HPDE6-E6E7 (cell line): Measurements from ENCODE around the gene DNMT1.
"Not testable (repeated sequence)": the region's sequence is repeated elsewhere in the genome, so short reads cannot be mapped to it uniquely, and the experiment has no call there.

Experiments used
- DNase-seq: peaks from one replicate; pipeline ENCODE4 v3.0.0; 2011; ENCODE audit warnings: missing footprints; ENCODE audit errors: extremely low spot score

The DNMT1 gene

GRCh38 chr19:10183926-10184325, 10.8 kb downstream of the DNMT1 start:
- DNase-seq, result no peak

- DNase-seq, result no peak
These were observed 11.9 kb downstream of the DNMT1 start for GRCh38 chr19:10182847-10183246.

- DNase-seq, result no peak
These were observed 12.7 kb downstream of the DNMT1 start for GRCh38 chr19:10182076-10182475.

DNA sequence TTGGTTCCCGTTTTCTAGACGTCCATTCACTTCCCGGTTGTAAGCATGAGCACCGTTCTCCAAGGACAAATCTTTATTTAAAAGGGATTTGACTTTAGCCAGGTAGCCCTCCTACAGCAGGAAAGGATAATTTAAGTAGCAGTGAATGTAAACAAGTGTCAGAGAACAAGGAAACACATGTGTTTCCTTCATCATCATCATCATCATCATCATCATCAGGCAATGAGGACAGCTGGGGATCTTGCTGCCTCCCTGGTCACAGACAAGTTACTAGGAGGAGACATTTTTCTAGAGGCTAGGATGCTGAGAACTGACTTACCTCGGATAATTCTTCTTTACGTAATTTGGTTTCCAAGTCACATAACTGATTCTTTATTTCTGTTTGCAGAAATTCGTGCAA, 14.3 kb downstream of the DNMT1 start:
- DNase-seq, result no peak

DNA sequence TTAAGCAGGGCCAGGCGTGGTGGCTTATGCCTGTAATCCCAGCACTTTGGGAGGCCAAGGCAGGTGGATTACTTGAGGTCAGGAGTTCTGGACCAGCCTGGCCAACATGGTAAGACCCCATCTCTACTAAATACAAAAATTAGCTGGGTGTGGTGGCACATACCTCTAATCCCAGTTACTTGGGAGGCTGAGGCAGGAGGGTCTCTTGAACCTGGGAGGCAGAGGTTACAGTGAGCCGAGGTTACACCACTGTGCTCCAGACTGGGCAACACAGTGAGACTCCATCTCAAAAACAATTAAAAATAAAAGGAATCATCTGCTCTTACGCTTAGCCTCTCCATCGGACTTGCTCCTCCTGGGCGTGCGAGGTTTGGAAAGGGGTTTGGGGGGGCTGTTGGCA, 14.7 kb downstream of the DNMT1 start:
- DNase-seq, result not testable (repeated sequence)

GRCh38 chr19:10173527-10173926, 21.2 kb downstream of the DNMT1 start:
- no peak for DNase-seq

DNA sequence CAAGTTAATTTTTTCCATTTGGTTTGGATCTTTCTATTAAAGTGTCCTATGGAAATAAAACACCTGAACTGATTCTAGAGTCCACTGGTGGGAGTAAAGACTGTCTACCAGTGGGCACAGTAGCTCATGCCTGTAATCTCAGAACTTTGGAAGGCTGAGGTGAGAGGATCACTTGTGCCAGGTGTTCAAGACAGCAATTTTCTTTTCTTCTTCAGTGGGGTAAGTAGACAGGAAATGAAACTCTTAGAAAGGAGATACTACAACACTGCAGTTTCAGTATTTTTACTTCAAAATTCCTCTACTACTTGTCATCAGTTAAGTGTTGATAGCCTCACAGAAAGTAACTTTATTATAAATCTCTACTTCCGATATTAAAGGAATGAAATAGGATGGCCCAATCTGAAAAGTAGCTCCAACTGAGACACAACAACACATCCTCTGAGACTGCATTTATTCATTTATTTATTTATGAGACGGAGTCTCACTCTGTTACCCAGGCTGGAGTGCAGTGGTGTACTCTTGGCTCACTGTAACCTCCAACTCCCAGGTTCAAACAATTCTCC, 26.3 kb downstream of the DNMT1 start:
- DNase-seq, result no peak

GRCh38 chr19:10167459-10167858, 27.3 kb downstream of the DNMT1 start:
- DNase-seq, result no peak

GRCh38 chr19:10166501-10166900, 28.3 kb downstream of the DNMT1 start:
- not testable (repeated sequence) for DNase-seq

- no peak for DNase-seq
These were observed 28.7 kb downstream of the DNMT1 start for GRCh38 chr19:10166046-10166445.

DNA sequence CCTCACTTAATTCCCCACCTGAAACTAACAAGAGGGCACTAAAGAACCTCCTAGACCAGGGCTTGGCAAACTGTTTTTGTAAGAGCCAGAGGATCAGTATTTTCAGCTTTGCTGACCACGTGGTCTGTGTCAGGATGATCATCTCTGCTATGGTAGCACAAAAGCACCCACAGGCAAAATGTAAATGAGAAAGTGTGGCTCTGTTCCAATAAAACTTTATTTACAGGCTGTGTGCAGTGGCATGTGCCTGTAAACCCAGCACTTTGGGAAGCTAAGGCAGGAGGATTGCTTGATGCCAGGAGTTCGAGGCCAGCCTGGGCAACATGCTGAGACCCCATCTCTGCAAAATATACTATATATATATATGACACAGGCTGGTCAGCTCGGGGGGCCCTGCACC, 31.2 kb downstream of the DNMT1 start:
- no peak for DNase-seq

DNA sequence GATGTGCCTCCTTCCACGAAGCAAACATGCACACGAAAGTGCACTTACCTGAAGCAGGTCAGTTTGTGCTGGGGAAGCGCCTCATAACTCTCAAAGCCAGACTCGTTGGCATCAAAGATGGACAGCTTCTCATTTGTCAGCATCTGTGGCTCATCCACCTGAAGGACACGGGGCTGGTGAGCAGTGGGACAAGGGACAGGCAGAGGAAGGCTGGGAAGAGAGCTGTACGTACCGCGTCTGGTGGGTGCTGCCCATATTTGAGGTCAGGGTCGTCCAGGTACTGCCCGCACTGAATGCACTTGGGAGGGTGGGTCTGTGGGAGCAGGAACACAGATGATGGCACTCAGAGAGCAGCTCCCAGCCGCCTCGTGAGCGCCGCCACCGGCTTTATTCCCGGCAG, 35.1 kb downstream of the DNMT1 start:
- DNase-seq, result no peak

DNA sequence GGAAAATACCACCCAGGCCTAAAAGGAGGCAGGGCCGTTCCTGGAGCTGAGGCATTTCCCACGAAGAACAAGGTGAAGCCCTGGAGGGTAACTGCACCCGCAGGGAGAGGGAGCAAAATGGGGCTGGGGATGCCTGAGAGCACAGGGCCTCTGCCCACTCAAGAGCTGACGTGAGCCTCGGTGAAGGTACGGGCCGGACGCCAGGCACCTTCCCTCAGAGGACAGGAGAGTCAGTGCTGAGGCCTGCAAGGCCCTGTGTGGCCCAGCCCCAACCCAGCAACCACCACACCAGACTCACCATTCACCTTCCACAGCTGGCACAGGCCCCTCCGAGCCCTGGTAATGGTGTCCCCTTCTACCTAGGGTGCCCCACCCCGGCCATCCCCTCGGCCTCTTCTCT, 36.3 kb downstream of the DNMT1 start:
- no peak for DNase-seq

GRCh38 chr19:10158071-10158470, 36.7 kb downstream of the DNMT1 start:
- DNase-seq, result no peak

- no peak for DNase-seq
These were observed 38.9 kb downstream of the DNMT1 start for GRCh38 chr19:10155839-10156238.

DNA sequence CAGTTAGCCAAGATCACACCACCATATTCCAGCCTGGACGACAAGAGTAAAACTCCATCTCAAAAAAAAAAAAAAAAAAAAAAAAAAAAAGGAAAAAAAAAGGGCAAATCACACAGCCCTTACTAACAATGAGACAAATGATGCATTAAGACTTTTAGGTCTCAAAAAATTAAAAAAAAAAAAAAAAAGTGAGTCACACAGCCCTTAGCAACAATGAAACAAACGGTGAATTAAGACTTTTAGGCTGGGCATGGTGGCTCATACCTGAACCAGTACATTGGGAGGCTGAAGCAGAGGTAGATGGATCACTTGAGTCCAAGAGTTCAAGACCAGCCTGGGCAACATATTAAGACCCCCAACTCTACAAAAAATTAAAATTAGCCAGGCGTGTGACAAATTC, 42.7 kb downstream of the DNMT1 start:
- DNase-seq, result no peak

DNA sequence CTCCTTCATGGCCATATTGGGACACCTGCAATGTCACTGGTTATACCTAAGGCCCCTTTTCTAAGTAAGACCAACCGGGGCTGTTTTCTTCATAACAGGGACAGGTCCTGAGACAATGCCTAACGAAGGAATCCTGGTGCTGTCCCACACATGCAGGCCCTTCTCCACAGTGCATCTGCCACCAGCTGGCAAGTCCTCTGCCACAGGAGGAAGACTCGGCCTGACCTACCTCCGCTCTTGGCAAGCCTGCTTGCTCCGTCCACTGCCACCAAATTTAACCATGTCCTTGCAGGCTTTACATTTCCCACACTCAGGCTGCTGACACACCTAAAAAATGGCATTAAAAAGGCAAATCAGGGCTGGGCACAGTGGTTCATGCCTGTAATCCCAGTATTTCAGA, 43.2 kb downstream of the DNMT1 start:
- DNase-seq, result no peak

DNA sequence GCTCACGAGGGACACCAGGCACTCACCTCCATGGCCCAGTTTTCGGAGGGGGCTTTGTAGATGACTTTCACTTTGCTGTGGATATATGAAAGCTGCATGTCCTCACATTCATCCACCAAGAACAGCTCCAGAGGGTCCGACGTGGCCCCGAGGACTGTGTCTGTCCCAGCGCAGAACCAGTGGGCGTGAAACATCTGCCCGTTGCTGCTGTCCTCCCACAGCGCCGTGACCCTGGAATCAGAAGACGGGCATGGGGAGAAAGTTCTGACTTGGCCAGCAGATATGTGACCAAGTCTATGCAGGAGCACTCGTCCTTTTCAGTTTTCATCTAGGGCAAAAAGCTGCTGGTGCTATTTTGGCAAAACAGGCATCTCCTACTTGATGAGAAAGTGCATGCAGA, 45.3 kb downstream of the DNMT1 start:
- no peak for DNase-seq

DNA sequence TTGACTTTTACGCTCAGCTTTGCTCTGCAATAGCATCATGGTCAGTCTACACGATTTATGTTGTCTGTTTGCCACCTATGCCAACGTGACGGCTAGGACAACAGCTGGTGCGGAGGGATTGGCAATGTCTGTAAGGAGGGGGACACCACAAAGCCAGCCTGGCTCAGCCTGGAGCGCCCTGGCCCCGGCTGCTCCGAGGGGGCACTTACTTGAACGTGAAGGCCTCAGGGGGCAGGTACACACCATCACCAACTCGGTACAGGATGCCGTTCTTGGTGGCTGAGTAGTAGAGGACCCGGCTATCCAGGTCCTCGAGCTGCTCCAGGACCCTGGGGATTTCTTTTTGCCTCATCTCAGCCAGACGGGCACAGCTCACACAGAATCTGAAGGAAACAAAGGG, 48.6 kb downstream of the DNMT1 start:
- no peak for DNase-seq

GRCh38 chr19:10145031-10145430, 49.7 kb downstream of the DNMT1 start:
- DNase-seq, result no peak

GRCh38 chr19:10144361-10144760, 50.4 kb downstream of the DNMT1 start:
- DNase-seq, result no peak

DNA sequence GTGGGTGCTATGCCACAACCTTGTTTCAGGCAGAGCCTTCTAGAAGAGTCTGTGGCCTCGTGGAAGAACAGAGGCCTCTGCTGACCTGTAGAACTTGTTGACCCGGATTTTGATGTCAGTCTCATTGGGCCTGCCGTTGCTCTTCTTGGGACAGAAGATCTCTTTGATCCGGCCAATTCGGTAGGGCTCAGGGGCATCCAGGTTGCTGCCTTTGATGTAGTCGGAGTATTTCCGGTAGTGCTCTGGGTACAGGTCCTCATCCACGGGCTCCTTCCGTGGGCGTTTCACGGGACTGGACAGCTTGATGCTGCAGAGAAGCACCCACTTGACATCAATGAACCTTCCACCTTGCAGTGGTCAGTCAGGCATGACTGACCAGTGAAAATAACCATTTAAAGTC, 51.1 kb downstream of the DNMT1 start:
- DNase-seq, result no peak

- no peak for DNase-seq
These were observed 51.9 kb downstream of the DNMT1 start for GRCh38 chr19:10142701-10143375.

GRCh38 chr19:10141973-10142372, 52.8 kb downstream of the DNMT1 start:
- no peak for DNase-seq
